H1 (cell line): Measurements from ENCODE around the gene SRR. TPM values are rescaled to one million over a fixed set of nuclear protein-coding genes. Genes with fewer than 3 reads are reported as not detected.

ENCODE experiments used
- FOSL1 ChIP-seq: IDR thresholded peaks from 2 replicates; pipeline ENCODE4 v1.6.1; 2011; ENCODE audit warnings: mild to moderate bottlenecking, low read depth, low read length, moderate library complexity; ENCODE audit not compliant: insufficient read depth
- HDAC6 ChIP-seq: IDR thresholded peaks from one replicate; pipeline ENCODE4 v1.7.1; 2012; ENCODE audit warnings: low read depth, mild to moderate bottlenecking, inconsistent platforms, low read length, moderate library complexity
- RAD21 ChIP-seq, 2 experiments: IDR thresholded peaks in 1 of 2; conservative IDR thresholded peaks in 1 of 2; 2 replicates each; pipeline ENCODE4 v1.6.1; 2011; ENCODE audit warnings: low read depth in 2 of 2, low read length in 2 of 2, improper control_type of control experiment in 1 of 2, inconsistent platforms in 1 of 2, mild to moderate bottlenecking in 1 of 2, moderate library complexity in 1 of 2
- SAP30 ChIP-seq: fragments of 300-600 bp; sonication (generic); IDR thresholded peaks from 2 replicates; pipeline ENCODE4 v1.7.1; 2012; ENCODE audit warnings: low read length, moderate library complexity, mild to moderate bottlenecking, inconsistent platforms; ENCODE audit not compliant: insufficient read depth, insufficient replicate concordance
- polyA plus RNA-seq, 7 experiments: library from polyadenylated mRNA; depleted of rRNA in 3 of 7; stranded (reverse) in 5 of 7; unstranded in 2 of 7; fragments of >200 nt in 5 of 7; fragments of 200-250 nt in 2 of 7; gene quantifications; 1 replicate in 5 of 7; 2 replicates in 1 of 7; 4 replicates in 1 of 7; pipeline versions ENCODE4 v1.2.1 to v1.2.3, GENCODE V29; 2011 to 2013; ENCODE audit warnings: missing spikeins in 2 of 7, mixed read lengths in 2 of 7
- total RNA-seq: library from RNA; stranded (reverse); fragmentation: NEBNext Ultra II Directional; extraction: Animal tissue kit (Norgen Biotek cat#: 25700); gene quantifications from 2 replicates; pipeline ENCODE4 v1.2.1, GENCODE V29; 2021
- TF ChIP-seq, protein P1 (sequence below): fragments of 300-600 bp; sonication (generic); IDR thresholded peaks from 2 replicates; pipeline ENCODE4 v1.7.1; 2012; ENCODE audit warnings: low read length, moderate library complexity, mild to moderate bottlenecking, inconsistent platforms; ENCODE audit not compliant: insufficient replicate concordance

SRR gene
- total and polyA plus RNA-seq, 2 of the 8 experiments (the other 6 are each of a cell fraction or from before 2014, with no cell fraction given) = 3.6 to 4.5 TPM

GRCh38 chr17:2365132-2365531 is 61.4 kb downstream of the SRR start (continued):
- TF ChIP-seq, protein P1, sequence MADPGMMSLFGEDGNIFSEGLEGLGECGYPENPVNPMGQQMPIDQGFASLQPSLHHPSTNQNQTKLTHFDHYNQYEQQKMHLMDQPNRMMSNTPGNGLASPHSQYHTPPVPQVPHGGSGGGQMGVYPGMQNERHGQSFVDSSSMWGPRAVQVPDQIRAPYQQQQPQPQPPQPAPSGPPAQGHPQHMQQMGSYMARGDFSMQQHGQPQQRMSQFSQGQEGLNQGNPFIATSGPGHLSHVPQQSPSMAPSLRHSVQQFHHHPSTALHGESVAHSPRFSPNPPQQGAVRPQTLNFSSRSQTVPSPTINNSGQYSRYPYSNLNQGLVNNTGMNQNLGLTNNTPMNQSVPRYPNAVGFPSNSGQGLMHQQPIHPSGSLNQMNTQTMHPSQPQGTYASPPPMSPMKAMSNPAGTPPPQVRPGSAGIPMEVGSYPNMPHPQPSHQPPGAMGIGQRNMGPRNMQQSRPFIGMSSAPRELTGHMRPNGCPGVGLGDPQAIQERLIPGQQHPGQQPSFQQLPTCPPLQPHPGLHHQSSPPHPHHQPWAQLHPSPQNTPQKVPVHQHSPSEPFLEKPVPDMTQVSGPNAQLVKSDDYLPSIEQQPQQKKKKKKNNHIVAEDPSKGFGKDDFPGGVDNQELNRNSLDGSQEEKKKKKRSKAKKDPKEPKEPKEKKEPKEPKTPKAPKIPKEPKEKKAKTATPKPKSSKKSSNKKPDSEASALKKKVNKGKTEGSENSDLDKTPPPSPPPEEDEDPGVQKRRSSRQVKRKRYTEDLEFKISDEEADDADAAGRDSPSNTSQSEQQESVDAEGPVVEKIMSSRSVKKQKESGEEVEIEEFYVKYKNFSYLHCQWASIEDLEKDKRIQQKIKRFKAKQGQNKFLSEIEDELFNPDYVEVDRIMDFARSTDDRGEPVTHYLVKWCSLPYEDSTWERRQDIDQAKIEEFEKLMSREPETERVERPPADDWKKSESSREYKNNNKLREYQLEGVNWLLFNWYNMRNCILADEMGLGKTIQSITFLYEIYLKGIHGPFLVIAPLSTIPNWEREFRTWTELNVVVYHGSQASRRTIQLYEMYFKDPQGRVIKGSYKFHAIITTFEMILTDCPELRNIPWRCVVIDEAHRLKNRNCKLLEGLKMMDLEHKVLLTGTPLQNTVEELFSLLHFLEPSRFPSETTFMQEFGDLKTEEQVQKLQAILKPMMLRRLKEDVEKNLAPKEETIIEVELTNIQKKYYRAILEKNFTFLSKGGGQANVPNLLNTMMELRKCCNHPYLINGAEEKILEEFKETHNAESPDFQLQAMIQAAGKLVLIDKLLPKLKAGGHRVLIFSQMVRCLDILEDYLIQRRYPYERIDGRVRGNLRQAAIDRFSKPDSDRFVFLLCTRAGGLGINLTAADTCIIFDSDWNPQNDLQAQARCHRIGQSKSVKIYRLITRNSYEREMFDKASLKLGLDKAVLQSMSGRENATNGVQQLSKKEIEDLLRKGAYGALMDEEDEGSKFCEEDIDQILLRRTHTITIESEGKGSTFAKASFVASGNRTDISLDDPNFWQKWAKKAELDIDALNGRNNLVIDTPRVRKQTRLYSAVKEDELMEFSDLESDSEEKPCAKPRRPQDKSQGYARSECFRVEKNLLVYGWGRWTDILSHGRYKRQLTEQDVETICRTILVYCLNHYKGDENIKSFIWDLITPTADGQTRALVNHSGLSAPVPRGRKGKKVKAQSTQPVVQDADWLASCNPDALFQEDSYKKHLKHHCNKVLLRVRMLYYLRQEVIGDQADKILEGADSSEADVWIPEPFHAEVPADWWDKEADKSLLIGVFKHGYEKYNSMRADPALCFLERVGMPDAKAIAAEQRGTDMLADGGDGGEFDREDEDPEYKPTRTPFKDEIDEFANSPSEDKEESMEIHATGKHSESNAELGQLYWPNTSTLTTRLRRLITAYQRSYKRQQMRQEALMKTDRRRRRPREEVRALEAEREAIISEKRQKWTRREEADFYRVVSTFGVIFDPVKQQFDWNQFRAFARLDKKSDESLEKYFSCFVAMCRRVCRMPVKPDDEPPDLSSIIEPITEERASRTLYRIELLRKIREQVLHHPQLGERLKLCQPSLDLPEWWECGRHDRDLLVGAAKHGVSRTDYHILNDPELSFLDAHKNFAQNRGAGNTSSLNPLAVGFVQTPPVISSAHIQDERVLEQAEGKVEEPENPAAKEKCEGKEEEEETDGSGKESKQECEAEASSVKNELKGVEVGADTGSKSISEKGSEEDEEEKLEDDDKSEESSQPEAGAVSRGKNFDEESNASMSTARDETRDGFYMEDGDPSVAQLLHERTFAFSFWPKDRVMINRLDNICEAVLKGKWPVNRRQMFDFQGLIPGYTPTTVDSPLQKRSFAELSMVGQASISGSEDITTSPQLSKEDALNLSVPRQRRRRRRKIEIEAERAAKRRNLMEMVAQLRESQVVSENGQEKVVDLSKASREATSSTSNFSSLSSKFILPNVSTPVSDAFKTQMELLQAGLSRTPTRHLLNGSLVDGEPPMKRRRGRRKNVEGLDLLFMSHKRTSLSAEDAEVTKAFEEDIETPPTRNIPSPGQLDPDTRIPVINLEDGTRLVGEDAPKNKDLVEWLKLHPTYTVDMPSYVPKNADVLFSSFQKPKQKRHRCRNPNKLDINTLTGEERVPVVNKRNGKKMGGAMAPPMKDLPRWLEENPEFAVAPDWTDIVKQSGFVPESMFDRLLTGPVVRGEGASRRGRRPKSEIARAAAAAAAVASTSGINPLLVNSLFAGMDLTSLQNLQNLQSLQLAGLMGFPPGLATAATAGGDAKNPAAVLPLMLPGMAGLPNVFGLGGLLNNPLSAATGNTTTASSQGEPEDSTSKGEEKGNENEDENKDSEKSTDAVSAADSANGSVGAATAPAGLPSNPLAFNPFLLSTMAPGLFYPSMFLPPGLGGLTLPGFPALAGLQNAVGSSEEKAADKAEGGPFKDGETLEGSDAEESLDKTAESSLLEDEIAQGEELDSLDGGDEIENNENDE = no peak
- TF ChIP-seq FOSL1 = no peak
- no peak for TF ChIP-seq SAP30
- no peak for TF ChIP-seq RAD21 (IDR thresholded peaks at IDR 0.05 in 1 of 2, conservative IDR thresholded peaks at IDR 0.05 in 1 of 2; ENCODE audit: low read depth in 2 of 2, low read length in 2 of 2)
- no peak for TF ChIP-seq HDAC6
